HG02763 (cell line): Measurements from ENCODE around the gene ILF3.
"Not testable (repeated sequence)": the region's sequence is repeated elsewhere in the genome, so short reads cannot be mapped to it uniquely, and the experiment has no call there.

Source experiments
- ATAC-seq: cut with Tn5 transposase; IDR thresholded peaks from one replicate; pipeline ENCODE4 v1.9.1; 2021; ENCODE audit warnings: mild to moderate bottlenecking, moderate library complexity; ENCODE audit not compliant: unreplicated experiment

ILF3 gene

DNA sequence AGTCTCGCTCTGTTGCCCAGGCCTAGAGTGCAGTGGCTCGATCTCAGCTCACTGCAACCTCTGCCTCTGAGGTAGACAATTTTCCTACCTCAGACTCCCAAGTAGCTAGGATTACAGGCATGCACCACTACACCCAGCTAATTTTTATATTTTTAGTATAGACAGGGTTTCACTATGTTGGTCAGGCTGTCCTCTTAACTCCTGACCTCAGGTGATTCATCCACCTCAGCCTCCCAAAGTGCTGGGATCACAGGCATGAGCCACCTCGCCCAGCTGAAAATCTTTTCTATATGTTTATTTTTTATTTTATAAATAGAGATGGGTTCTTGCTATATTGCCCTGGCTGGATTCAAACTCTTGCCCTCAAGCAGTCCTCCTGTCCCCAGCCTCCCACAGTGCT lies 17.8 kb downstream of the ILF3 start:
- ATAC-seq, result not testable (repeated sequence)

DNA sequence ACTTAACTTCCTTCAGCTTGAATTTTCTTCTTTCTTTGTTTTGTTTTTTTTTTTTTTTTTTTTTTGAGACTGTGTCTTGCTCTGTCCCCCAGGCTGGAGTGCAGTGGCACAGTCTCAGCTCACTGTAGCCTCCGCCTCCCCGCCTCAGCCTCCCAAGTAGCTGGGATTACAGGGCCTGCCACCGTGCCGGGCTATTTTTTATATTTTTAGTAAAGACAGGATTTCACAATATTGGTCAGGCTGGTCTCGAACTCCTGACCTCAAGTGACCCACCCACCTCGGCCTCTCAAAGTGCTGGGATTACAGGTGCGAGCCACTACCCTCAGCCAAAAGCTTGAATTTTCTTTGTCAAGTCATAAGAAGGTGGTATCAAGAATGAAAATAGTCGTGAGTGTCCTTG lies 21.1 kb downstream of the ILF3 start:
- ATAC-seq, result not testable (repeated sequence)

DNA sequence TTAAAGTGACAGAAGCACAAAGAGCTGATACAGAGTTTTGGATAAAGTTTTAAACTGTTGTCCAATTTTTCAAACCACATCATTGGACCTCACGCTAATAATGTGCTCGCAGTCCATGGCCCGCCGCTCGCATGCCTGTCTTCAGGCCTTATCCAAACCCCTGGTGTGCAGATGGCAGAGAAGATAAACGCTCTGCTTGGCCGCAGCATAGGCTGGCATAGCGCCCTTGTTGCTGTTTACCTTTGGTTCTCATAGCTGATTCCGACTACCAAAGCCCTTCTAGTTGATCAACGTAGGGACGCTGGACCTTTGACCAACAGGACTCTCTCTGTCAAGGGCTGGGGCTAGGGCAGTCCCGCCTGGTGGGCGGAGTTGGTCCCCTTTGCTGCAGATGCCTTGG lies 23.6 kb downstream of the ILF3 start:
- no peak for ATAC-seq

DNA sequence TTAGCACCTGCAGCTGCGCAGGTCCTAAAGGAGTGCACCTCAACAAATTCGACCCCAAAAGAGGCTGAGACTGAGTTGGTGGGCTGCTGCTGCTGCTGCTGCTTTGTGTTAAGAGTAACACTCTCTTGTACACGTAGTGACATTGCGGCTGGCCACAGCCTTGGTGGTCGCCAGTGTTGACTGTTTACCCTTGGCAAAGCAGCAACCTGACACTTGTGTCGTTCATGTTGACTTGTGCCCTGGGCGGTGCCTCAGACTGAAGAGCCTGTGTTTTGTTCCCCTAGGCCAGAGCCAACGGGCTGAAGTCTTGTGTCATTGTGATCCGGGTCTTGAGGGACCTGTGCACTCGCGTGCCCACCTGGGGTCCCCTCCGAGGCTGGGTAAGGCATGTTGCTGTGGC lies 24.7 kb downstream of the ILF3 start:
- no peak for ATAC-seq

DNA sequence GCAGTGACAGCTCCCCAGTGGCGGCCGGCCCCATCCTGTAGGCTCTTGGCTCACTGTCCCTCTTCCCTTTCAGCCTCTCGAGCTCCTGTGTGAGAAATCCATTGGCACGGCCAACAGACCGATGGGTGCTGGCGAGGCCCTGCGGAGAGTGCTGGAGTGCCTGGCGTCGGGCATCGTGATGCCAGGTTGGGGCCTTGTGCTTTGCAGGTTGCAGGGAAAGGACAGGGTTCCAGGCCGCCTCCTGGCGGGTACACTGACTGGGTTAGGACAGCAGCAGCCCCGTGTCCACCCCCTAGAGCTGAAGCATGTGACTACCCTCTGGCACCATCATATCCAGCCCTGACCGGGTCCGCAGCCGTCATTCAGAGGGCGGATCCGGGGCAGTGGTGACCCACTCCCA lies 25.6 kb downstream of the ILF3 start:
- ATAC-seq, result no peak

DNA sequence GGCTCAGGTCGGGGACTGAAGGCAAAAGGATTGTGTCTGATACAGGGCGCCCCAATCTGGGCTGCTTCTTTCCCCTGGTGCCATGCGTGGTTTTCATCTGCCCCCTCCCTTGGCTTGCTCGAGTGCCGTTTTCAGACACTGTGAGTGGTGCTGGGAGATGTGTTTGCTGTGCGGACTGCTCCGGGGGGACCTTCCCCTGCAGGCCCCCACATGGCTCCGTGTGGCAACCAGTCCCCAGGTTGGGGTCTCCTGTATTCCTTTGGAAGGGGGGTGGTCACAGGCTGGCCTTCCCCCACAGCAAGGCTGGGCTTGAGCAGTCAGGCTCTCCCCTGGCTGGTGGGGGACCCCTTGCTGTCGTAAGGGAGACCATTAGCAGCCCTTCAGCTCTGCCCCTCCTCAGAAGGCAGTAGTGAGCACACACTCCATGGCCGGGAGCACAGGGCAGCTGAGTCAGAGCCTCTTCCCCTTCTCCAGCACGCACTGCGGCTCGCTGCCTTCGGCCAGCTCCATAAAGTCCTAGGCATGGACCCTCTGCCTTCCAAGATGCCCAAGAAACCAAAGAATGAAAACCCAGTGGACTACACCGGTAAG lies 26.5 kb downstream of the ILF3 start:
- ATAC-seq, result no peak

DNA sequence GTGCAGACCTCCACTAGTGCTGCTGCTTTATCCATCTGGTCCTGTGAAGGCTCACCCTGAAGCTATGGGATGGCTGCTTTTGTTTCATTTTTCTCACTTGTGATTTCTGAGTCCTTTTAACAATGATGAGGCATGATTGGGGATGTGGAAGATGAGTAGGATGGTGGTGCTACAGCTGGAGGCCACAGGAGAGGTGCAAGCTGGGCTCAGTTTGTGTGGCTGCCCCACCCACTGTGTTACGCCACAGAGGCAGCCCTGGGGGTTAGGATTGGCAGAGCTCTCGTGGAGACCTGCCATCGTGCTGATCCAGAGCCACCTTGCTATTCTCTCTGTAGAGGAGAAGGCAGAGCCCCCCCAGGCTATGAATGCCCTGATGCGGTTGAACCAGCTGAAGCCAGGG lies 27.5 kb downstream of the ILF3 start:
- ATAC-seq, result no peak

DNA sequence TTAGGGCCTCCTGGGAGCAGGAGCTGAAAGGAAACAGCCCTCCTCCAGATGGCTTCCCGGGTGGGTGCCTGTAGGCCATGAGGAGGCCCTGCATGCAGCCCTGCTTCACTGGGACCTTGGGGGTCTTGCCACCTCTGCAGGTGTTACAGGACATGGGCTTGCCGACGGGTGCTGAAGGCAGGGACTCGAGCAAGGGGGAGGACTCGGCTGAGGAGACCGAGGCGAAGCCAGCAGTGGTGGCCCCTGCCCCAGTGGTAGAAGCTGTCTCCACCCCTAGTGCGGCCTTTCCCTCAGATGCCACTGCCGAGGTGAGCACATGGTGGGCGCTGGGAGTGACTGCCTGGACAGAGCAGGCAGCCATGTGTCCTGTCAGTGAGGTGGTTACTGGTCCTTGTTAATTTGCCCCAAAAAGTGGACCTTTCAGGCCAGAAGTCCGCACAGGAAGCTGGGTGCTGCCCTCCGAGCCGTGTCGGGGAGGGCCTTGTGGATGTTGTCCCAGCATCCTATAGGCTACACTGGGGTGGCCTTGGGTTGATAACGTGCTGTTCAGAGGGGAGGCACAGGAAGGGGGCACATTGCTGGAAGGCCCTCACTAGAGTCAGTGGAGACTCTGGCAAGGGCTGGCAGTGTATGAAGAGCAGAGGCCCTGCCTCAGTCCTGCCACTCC lies 28.4 kb downstream of the ILF3 start:
- no peak for ATAC-seq

DNA sequence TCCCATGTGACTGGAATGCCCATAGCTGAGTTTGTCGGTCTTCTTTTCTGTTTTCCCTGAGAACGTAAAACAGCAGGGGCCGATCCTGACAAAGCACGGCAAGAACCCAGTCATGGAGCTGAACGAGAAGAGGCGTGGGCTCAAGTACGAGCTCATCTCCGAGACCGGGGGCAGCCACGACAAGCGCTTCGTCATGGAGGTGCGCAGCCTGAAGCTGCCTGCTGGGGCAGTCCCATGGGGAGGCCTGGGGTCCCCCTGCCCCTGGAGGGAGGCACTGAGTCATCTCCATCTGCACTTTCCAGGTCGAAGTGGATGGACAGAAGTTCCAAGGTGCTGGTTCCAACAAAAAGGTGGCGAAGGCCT lies 28.9 kb downstream of the ILF3 start:
- no peak for ATAC-seq

DNA sequence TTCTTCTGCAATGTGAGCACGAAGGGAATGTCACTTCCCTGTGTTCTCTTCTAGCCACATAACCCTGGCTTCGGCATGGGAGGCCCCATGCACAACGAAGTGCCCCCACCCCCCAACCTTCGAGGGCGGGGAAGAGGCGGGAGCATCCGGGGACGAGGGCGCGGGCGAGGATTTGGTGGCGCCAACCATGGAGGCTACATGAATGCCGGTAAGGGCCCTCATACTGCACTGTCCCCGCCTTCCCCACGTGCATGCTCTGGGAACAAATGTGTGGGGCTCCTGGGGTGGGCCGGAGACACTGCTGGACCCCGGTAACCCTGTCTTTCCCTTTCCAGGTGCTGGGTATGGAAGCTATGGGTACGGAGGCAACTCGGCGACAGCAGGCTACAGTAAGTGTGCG lies 29.4 kb downstream of the ILF3 start:
- ATAC-seq, result no peak

DNA sequence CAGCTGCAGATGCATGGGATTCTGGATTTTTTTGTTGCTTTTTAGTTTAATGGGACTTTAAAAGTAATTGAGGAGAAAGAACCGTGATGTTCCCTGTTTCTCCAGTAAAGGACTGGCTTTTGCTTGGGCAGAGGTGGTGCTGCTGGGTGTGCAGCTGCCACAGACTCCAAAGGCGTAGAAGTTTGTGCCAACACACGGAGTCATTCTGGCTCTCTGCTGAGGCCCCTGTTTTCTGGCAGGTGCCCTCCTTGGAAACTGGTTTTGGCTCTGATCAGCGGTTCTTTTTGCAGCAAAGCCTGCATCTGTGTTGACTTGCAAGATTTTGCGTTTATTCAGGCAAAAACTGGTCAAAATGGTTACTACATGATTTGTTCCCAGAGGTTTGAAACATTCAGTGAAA lies 31.1 kb downstream of the ILF3 start:
- no peak for ATAC-seq

DNA sequence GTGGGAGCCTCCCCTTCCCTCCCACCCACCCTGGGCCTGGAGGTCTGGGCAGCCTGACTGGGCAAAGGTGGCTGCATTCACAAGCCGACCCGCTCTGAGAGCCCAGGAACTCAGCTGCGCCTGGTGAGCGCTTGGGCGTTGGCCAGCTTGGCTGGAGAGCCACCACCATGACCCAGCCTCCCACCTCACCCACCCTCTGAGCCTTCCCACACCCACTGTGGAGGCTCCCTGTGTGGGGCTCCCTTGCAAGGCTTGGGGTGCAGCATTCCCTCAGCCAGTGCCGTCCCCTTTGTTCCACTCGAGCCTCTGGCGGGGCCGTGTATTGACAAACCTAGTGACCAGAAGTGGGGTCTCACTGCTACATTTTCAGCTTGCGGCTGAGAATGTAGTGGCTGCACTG lies 32.0 kb downstream of the ILF3 start:
- no peak for ATAC-seq

DNA sequence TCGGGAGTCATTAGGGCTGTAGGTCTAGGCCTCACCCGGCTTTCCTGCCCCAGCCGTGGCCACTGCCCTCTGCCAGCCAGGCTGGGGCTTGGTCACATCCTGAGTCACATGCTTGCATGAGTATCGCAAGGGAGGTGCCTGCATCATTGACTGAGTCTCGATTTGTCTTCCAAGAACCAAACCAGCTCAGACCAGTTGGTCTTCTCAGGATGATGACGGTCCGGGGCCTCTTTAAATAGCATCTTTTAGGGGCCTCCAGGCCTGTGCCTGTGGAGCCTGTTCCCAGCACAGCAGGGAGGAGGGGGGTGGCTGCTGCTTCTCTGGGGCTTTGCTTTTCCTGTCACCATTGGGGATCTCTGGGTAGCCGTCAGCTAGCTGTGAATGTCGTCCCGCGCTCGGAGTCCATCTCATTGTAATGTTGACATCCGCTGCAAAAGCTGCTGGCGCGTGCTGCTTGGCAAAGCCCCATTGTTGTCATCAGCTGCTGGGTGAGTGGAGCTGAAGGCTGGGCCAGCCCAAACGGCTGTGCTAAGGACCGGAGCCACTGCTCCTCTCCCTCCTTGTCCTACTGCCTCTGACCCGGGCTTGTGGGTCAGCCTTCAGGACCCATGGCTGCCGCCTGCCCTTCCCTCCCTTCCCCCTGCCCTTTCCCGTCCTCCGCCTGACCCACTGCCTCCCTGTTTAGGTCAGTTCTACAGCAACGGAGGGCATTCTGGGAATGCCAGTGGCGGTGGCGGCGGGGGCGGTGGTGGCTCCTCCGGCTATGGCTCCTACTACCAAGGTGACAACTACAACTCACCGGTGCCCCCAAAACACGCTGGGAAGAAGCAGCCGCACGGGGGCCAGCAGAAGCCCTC lies 32.7 kb downstream of the ILF3 start:
- no peak for ATAC-seq

DNA sequence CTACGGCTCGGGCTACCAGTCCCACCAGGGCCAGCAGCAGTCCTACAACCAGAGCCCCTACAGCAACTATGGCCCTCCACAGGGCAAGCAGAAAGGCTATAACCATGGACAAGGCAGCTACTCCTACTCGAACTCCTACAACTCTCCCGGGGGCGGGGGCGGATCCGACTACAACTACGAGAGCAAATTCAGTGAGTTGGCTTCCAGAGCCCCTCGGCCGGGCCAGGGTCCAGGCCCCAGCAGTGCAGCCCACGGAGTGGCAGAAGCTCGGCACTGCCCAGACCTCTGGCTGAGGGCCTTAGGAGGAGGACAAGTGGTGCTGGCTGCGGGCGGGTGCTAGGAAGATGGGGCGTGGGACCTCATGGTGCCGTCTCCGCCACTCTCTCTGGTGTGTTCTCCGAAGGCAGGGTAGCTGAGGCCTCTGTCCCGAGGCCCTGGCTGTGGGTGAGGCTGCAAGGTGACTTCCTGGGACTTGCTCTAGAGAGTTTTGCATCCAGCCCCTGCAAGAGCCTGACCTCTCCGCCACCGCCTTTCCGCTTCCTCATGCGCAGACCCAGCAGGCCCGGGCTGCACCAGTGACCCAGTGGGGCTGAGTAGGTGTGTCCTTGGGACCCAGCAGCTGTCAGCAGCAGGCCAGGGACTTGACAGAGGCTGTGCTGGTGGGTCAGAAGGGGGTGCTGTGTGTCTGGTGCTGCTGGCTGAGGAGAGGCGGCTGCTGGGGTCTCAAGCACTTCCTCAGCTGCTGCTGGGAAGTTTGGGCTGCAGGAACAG lies 33.6 kb downstream of the ILF3 start:
- ATAC-seq, result no peak

DNA sequence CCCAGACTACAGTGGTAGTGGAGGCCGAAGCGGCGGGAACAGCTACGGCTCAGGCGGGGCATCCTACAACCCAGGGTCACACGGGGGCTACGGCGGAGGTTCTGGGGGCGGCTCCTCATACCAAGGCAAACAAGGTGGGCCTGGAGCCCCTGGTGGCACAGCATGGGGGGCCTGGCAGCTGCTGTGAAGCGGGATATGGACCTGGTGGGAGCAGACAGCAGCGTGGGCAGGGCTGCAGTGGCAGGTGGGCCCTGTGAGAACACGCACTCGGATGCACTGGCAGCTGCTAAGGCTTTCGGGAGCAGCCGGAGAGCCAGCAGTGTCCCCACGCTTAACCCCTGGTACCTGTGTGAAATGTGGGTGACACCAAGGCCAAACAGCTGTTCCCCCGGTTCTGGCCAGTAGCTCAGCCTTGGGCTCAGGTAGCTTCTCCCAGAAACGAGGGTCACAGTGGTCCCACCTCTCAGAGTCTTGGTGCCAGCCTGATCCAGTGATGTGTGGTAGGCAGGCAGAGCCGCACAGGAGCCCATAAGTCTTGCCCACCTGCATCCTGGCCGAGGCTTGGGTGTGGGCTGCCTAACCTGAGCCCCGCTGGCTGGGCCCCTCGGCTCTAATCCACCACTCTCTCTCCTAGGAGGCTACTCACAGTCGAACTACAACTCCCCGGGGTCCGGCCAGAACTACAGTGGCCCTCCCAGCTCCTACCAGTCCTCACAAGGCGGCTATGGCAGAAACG lies 34.6 kb downstream of the ILF3 start:
- ATAC-seq, result no peak

DNA sequence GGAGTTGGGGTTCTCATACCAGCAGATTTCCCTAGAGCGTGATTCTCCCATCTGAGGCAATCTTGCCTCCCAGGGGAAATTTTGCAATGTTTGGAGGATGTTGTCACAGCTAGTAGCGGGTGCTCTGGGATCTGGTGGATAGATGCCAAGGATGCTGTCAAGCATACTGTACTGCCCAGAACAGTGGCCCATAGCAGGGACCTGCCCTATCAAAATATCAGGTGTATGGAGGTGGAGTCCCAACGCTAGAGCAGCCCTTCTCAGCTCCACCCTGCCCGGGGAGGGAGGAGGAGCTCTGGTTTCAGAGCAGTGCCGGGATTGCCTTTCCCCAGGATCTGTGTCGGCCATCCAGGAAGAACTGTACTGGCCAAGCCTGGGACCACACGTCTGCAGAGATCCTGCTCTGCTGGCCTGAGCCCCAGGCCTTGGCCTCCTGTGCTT lies 36.2 kb downstream of the ILF3 start:
- ATAC-seq, result no peak

DNA sequence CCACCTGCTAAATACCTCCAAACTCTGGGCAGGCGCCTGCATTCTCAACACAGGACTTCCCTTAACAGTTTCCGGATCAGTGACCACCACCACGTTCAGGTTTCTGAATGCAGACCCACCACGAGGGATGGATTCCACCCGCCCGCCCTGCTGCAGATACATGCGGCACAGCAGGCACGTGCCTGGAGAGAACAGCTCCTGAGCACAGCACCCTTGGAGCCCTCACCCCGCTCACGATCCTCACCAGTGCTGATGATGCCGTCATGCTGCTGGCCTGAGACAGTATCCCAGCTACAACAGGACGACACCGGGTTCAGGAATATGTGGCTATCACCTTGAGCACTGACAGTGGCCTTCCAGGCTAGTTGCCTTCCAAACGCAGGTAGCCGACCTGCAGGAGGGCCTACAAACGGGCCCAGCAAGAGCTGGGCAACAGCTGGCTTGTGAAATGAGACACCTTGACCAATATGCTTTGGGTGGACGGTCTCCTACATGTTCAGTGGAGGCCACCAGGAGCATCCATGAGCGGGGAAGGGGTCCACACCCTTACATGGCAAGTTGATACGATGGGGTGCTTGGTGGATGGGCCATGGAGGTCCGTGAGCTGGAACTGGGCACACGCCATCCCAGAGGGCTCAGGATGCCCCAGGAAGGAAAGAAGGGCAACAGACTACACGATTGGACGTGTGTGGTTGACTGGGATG lies 37.2 kb downstream of the ILF3 start:
- no peak for ATAC-seq

DNA sequence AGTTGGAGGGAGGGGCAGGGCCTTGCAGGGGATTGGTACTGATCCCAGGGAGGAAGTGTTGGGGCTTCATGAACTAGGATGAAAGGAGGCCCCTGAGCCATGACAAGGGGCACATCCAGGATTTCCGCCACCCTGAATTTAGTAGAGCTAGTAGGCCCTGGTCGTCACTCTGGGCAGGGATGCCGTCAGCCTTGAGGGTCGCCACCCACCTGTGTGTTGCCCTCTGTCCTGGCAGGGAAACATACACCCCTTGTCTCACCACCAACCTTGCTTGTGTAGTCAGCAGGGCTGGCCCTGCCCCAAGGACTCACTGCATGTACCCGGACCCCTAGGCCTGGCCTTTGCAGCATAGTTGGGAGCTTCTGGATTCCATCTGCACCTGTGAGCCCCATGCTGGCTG lies 37.7 kb downstream of the ILF3 start:
- ATAC-seq, result no peak

DNA sequence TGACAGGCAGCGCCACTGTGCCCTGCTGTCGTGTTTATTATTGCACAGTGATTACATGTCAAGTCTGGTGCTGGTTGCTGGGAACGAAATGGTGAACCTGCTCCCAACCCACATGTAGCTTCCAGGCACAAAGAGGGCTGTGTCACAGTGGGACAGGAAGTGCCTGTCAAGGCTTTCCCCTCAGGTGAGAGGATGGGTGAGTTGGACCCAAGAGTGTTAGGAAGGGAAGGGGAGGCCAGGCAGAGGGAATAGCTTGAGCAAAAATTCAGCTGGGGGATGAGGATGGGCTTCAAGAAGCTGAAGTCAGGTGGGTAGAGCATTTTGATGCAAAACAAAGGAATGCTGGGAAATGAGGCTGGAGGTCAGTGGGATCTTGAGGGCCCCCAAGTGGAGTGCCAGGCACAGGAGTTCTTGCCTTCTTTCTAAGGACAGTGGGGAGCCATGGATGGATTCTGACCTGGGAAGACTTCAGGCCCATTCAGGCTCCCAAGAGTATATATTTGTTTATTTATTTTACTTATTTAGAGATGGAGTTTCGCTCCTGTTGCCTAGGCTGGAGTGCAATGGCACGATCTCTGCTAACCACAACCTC lies 38.6 kb downstream of the ILF3 start:
- no peak for ATAC-seq
